ENCODE data around the gene ARID1B. TPM values are rescaled to one million over a fixed set of nuclear protein-coding genes. Genes with fewer than 3 reads are reported as not detected.

ARID1B gene
- total RNA-seq, 2 donors from 2014 or later: 79.3 to 84.6 TPM

DNA sequence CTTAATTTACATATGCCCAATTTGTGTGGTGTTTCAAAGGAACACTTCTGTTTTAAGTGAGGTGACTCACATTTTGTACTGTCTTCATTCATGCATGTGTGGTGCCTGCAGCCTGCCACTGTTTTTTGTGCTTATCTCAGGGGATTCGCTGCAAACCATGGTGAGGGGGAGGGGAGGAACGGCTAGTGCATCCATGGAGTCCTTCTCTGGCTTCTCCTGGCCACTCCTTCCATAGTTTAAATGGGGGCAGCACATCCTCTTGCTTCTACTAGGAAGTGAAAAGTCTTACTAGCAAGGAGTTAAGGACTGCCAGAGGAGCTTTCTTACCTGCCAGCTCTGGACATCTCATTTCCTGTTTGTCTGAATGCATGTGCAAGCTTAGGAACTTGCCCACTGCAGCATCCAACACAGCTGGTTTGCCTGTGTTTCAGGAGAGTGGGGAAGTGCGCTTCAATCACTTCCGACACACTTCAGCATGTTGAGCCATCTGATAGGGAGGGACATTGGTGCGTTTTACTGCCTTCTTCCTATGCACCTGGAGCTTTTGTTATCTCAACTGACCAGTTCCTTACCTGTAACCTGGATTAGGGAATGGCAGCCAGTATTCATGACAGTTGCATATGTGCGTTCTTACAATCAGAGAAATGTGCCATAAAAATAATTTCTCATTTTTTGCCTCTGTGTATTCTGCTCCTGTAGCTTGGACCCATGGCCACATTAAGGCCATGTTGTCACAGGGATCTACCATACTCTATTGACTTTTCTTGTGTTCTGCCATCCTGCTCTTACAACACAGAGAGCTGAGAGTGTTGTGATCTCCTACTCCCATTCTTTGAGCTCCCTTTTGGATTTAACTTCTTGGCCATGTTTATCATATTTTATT, 211.3 kb downstream of the ARID1B start:
- DNase-seq (ENCODE audit: low spot score): no peak
- intact Hi-C loops (cut with DNase I): no loop called here

DNA sequence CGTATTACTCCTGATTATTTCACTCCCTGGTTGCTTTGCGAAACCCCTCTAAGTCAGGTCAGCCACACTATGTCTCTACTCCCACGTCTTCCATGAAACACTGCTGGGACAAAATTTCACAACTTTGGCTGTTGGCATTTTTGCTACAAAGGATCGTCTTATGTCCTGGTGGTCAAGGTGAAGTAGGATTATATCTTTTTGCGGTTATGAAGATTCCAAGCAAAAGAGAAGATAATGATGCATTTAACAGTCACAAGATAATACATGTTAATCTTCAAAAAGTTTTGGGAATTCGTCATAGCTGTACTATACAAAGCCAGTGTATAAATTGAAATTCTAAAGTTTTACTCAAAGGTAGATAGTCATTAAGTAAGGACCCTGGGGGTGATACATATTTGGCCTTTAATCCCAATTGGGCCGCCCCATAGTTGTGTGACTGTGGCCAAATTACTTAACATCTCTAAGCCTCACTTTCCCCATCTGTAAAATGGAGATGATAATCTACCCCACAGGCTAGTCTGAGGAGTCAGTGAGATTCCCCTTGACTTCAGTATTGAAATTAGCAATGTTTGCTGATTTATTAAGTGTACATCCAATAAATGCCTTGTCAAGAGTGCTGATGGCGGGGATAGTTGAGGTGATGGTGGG, 212.1 kb downstream of the ARID1B start:
- intact Hi-C loops (cut with DNase I): no loop called here
- no peak for DNase-seq (ENCODE audit: low spot score)

DNA sequence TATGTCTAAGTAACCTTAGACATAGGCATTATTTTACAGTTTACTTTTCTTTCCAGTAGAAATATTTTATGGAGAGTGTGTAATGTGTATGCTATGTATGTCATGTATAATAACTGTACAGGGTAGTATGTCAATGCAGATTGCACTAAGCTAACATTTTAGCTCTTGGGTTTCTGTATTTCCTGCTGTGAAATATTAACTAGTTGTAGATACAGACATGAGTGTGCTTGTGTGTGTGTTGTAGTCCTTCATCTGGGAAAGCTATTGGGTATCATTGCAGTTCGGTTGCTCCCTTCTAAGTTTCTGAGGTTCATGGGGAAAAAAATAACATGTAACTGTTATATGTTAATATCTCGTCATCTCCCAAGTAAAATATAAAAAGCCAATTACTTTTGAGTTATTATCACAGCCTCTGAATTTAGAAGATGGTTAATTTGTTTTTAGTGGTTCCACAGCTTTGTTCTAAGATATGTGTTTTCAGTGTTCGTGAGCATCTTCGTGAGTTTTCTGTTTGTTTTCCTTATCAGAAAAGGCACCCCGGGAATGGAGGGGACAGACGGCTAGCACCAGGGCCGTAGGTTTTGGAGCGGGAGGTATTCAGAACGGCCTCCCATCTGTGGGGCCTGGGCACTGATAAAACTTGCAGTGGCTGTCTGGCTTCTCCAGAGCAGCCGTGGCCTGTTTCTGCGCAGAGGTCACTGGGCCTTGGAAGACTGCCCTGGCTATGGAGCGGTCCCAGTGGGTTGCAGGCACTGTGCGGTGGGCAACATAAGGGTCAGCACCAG, 215.0 kb downstream of the ARID1B start:
- intact Hi-C loops (cut with DNase I): no loop called here
- DNase-seq (ENCODE audit: low spot score): no peak

DNA sequence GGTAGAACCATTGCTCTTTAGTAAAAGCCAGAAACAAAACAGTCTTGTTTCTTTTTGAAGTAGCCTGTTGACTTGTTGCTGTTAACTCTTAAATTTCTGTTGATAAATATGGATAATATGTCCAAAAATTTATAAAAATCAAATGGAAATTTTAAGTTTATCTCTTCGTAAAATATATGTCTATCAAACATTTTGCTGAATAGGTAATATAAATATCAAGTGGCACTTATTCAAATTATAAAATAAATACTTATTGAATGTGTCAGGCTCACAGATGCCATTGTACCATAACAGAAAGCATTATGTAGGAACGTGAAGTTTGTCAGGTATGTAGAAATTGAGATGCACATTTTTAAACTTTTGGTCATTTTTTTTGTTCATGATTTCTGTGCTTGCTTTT, 216.5 kb downstream of the ARID1B start:
- DNase-seq (ENCODE audit: low spot score): no peak
- intact Hi-C loops (cut with DNase I): no loop called here

DNA sequence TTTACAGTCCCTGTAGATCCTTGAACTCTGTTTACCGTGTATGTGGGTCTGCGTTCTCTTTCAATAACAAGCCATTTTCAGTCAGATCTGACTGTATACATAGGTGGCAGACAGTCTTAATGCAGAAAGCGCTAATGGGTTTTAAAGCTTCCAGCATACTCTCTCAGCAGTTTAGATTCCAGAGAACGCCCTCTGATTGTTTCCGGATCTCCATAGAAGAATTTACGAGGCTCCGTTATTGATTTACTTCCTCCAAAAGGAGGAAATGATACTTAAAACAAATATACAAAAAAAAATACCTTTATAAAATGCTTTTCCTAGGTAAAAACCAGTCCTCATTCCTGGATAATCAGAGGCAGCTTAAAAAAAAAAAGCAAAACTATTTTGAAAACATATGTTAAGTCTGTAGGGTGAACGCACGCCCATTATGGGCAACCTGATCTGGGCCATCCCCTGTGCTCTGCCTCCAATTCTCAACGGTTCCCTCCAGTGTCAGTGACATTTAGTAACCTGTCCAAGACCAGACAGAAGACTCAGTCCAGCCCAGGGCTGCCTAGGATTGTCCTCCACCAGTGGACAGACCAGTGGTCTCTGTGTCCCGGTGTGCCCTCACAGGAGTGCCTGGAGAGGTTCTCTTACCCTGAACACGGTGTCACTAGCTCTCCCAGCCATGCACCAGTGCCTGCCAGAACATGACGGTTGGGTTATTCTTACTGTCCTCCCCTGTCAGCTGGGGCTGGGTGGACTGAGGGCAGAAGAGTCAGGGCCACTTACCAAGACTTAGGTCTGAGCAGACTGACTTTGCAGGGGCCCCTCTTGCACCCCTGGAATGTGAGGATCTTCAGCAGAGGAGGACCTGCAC, 217.3 kb downstream of the ARID1B start:
- no peak for DNase-seq (ENCODE audit: low spot score)
- intact Hi-C loops (cut with DNase I): no loop called here

DNA sequence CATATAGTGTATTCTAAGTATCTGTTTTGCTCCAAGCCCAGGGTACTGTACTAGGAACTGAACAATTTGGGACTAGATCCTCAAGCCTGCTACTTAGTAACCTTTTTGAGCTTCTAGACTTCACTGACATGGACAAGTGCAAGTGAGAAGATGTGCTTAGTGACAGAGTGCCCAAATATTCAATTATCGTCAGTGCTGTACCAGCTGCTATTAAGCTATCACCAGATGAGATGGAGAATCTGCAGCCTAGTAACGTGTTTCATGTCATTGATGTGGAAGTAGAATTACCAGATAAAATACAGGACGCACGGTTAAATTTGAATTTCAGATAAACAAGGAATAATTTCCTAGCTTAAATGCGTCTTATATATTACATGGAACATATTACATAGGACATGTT, 218.3 kb downstream of the ARID1B start:
- intact Hi-C loops (cut with DNase I): no loop called here

DNA sequence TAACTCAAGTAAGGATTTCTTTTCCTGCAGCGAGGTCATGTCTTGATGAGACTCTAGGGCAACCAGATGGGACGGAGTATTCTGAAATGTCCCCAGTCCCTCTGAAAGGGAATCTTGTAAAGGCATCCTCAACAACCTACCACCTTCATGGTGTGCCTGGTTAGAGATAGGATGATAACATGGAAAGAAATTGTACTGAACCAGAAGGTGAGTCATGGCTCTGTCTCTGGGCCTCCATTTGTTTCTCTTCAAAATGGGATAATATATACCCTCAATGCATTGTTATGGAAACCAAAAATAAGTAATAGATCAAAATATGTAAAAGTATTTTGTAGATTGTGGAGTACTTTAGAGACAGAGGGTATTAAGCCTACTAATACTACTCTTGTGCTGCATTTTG, 219.1 kb downstream of the ARID1B start:
- no peak for DNase-seq (ENCODE audit: low spot score)
- intact Hi-C loops (cut with DNase I): no loop called here

More for the DNA sequence above, 218.3 kb downstream of the ARID1B start:
- DNase-seq (ENCODE audit: low spot score): no peak

DNA sequence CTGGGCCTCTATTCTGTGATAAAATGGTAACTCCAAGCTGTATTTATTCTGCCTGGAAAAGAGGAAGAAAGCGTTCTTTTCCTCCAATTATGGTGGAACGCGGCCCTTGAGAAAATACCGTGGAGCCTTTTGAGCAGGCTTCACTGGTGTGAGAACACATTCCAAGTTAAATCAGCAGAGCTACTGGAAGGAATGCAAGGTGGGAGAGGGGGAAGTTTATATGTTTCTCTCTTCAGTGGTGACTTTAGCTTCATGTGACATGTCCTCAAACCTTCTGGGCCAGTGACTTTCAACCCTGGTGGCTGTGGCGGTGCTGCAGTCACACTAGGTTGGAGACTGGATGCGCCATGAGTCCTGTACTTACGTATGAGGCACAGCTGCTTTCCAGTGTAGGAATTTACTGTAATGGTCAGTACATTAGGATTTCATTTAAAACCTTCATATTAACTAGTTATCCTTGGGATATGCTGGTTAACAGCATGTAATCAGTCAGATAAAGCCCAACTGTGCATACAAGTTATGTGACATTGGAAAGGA, 221.7 kb downstream of the ARID1B start:
- no peak for DNase-seq (ENCODE audit: low spot score)

DNA sequence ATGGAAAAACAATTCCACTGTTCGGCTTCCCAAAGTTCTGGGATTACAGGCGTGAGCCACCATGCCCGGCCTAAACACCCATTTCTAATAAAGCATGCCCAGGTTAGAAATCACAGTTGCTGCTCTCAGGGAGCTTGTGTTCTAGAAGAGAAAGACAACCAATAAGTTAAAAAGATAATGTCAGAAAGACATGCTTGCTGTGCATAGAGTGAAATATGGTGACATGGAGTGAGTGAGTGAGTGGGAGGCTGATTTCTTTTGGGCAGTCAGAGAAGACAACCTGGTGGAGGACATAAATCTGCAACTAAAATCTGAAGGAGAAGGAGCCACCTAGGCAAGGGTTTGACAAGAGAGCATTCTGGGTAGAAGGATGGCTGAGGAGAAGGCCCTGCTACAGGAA, 222.6 kb downstream of the ARID1B start:
- intact Hi-C loops (cut with DNase I): loop anchor here in 1 of 2 donors (10.0 kb wide), 1 partner anchor 215 kb away; no protein-coding TSS in a partner anchor
- no peak for DNase-seq (ENCODE audit: low spot score)

More for the DNA sequence above, 221.7 kb downstream of the ARID1B start:
- intact Hi-C loops (cut with DNase I): no loop called here

DNA sequence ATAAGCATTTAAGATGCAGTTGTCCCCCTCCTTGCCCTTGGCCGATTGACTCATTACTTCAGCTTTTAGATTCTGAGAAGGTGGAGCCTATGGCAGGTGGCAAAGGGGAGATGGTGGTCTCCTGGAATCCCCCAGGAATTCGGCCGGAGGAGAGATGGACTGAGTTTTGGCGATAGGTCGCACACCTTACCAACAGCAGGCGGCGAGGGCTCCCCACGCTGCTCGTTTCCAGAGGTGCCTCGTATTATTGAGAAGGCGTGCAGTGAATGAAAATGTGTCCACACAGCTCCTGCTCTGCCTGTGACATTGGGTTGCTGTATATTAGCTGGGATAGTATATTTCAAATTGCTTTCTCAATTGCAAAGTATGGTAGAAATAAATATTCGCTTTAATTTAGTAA, 224.5 kb downstream of the ARID1B start:
- intact Hi-C loops (cut with DNase I): loop anchor here in 1 of 2 donors (10.0 kb wide), 1 partner anchor 217 kb away; no protein-coding TSS in a partner anchor
- no peak for DNase-seq (ENCODE audit: low spot score)

DNA sequence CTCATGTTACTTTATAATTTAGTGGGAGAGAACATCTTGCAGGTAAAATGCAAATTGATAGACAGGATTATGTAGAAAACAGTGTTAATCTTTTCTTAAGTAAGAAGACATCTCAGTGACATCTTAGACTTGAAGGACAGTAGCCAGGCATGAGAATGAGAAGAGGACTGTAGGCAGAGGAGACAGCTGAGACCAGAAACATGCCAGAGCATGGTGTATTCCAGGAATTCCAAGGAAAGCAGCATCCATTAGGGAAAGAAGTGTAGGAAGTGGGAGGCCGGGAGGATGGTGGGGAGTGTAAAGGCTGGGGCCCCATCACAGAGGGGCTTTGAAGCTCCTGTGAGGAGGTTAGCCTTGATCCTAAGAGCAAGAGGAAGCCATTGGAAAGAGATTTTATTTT, 225.6 kb downstream of the ARID1B start:
- intact Hi-C loops (cut with DNase I): loop anchor here in 1 of 2 donors (10.0 kb wide), 1 partner anchor 218 kb away; no protein-coding TSS in a partner anchor
- DNase-seq (ENCODE audit: low spot score): no peak

DNA sequence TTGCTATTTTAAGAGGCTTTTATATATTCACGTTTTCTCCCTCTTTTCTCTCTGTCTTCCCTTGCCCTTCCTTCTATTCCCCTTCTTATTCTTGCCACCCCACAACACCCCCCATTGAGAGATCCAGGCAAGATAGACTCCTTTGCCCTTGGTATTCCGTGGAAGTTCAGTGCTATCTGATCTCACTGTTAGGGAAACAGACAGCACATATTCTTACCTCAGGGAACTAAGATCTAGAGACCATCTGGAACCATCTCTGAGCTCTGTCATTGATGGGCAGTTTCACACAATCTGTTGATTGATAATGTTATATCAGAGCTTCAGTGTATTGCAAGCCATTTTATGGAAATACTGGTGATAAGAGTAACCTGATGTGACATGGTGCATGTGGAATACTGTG, 228.8 kb downstream of the ARID1B start:
- DNase-seq (ENCODE audit: low spot score): no peak
- intact Hi-C loops (cut with DNase I): loop anchor here in 1 of 2 donors (10.0 kb wide), 1 partner anchor 221 kb away; no protein-coding TSS in a partner anchor

DNA sequence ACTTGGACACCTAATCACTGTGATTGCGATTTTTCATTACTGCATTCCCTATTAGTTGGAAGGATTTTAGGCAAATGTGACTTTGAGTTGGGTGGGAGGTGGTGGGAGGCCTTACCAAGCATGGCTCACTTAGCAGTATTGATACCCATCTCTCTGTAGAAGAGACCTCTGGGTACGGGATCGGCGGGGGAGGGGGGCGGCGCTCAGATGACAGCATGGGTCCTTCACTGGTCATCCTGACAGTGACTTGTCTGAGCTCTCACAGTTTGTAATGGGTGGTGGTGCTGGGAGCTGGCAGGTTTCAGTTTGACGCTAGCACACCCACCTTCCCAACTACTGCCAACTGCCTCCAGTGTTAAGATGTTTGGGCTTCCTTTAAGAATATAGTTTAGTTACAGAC, 231.4 kb downstream of the ARID1B start:
- no peak for DNase-seq (ENCODE audit: low spot score)

DNA sequence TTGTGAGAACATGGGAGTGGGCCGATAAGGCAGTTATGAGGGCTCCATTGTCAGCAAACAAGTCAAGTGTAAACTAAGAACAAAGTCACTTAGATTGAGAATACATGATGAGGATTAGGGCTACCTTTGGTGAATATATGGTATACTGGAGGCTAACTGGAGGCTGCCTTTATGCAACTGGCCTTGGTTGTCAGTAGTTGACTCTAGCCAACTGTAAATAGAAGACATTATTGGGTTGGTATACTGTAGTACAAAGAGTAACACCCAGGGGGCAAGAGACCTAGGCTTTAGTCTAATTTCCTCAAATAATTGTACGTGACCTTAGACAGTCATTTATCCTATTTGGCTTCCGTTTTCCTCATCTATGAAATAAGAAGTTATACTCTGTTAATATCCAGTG, 235.2 kb downstream of the ARID1B start:
- no peak for DNase-seq (ENCODE audit: low spot score)
- intact Hi-C loops (cut with DNase I): loop anchor here in 1 of 2 donors (10.0 kb wide), 1 partner anchor 328 kb away; no protein-coding TSS in a partner anchor

More for the DNA sequence above, 231.4 kb downstream of the ARID1B start:
- intact Hi-C loops (cut with DNase I): loop anchor here in 1 of 2 donors (10.0 kb wide), 1 partner anchor 224 kb away; no protein-coding TSS in a partner anchor

DNA sequence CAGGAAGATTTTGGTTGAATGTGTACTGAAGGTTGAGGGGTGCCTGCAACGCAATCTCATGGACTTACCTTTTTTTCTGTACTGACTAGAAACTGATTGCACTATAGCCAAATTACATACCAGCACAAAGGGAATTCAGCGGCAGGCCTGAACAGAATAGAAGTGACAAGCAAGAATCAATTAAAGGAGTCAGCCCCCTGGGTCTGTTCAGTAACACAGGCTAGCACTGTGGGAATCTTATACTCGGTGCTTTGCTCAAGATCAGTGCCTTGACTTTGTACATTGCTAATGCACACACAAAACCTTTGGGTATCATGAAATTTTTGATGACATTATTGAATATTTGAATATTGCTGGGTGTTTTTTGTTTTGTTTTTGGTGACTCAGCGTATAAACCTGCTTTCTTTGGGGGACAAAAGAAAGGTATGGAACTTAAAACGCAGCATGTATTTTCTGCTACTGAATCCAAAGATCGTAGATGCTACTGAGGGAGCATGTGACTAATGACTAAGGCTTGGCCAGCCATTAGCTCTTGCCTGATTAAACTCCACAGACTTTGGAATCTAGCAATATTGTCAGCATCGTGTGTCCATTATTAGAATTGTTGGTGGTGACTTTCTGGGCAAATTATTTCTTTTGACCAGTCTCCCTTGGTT, 236.6 kb downstream of the ARID1B start:
- intact Hi-C loops (cut with DNase I): loop anchor here in 1 of 2 donors (10.0 kb wide), 1 partner anchor 329 kb away; no protein-coding TSS in a partner anchor
- DNase-seq (ENCODE audit: low spot score): no peak

DNA sequence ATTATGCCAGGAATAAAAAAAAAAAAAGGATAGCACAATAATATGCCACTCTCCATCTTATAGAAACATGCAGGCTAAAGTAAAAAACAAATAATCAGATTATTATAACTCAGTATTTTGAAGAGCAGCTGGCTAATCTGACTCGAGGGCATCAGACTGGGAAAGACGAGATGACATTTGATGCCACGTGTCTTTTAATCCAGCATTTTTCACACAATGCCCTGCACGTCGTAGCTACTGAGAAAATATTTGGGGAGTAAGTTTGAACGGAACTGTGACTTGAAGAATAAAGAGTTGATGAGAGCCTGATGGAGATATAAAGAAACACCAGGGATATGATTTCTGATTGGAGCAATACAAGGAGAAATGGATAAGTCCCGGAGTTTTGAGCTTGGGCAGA, 237.7 kb downstream of the ARID1B start:
- intact Hi-C loops (cut with DNase I): loop anchor here in 1 of 2 donors (10.0 kb wide), 1 partner anchor 330 kb away; no protein-coding TSS in a partner anchor
- DNase-seq (ENCODE audit: low spot score): no peak

DNA sequence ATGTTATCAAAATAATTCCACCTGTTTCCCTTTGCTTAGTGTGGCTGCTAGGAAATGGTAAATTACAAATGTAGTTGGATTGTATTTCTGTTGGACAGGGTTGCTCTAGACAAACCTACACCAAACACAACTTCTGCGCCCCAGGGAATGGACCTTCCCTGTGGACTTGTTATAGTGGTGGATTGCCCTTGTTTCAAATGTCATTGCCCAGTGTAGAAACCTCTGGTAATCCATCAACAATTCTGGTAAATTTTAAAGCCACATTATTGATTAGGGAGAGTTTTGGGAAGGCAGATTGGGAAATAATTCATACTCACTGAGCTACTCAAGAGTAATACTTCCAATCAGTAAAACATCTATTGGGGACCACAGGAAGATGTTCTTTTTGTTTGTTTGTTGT, 239.8 kb downstream of the ARID1B start:
- intact Hi-C loops (cut with DNase I): loop anchor here in 1 of 2 donors (10.0 kb wide), 1 partner anchor 332 kb away; no protein-coding TSS in a partner anchor
- no peak for DNase-seq (ENCODE audit: low spot score)

Measured in posterior vena cava (tissue), 2 donors.